HG02610 (cell line): ENCODE data around the gene MYLK4.

Source experiments
- ATAC-seq: cut with Tn5 transposase; IDR thresholded peaks from one replicate; pipeline ENCODE4 v1.9.1; 2021; ENCODE audit warnings: mild to moderate bottlenecking, moderate library complexity; ENCODE audit not compliant: unreplicated experiment

Gene MYLK4

DNA sequence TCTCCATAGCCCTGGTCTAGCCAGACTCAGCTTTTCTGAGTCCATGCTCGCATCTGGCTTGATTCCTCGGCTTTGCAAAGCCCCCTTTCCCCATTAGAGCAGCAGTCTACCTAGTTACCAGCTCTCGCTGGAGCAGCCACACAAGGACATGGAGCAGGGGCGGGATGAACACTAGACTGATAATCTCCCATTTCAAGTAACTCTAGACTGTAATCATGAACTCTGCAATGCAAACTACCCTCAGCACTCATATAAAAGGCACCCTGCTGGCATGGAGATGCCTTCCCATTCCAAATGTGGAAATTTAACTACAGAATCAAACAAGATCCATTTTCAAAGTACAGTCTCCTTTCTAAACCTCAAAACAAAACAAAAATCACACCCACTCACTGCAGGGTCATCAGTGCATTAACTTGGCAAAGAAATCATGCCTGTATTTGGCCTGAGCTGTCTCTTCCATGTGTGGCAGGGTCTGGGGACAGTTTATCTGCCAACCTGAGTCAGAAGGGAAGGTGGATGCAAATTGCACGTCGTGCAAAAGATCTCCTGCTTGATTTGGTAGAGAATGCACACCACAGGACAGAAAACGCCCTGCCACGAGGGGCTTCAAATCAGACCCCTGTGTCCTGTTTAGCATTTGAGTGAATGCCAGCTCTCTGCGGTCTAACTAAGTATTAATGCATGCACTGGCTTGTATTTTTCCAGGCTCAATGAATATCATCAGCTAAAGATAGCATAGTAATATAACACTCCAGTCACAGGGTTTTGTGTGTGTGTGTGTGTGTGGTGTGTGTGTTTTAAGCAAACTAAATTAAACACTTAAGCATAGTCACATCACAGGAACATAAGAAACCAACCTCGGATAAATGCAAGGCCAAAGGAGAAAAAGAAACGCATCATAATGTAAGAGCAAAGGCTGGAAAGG, 85.3 kb downstream of the MYLK4 start:
- no peak for ATAC-seq

DNA sequence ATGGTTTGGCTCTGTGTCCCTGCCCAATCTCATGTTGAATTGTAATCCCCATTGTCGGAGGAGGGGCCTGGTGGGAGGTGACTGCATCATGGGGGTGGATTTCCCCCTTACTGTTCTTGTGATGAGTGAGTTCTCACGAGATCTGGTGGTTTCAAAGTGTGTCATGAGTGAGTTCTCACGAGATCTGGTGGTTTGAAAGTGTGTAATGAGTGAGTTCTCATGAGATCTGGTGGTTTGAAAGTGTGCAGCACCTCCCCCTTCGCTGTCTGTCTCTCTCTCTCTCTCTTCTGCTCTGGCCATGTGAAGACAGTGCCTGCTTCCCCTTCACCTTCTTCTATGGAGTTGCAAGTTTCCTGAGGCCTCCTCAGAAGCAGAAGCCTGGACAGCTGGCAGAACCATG, 87.6 kb downstream of the MYLK4 start:
- ATAC-seq, result no peak

DNA sequence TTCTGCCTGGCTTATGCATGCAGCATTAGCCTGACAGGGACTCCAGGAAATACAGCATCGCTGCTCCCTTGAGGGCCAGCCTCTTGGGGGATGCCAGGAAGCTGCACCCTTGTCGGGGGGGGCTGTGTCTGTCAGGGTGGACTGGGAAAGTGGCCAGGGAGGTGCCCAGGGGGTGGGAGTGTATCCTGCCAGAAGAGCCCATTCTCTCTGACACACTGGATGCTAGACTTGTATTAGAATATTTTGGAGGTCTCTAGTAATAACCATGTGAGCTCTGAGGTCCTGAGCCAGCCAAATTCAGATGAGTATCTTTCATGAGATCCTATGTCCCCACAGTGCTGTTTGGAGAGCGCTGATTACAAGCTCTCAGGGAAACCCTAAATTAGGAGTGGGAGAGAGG, 89.1 kb downstream of the MYLK4 start:
- ATAC-seq, result no peak

DNA sequence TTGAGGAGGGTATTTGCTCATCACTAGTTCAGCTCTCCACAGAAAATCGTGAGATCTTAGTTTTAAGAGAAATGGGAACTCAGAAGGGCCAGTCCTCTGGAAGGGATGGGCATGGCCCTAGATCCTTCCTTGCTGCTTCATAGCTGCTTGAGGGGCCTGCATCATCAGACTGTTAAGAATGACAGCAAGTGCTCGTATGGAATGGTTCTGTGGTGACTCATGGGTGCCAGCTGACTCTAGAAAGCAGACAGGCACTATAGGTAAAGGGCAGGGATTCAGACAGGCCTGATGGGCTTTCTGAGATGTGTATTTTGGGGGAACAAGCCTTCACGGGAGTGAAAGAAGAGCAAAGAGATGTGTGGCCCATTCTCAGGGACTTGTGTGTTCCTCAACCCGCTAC, 90.8 kb downstream of the MYLK4 start:
- no peak for ATAC-seq

DNA sequence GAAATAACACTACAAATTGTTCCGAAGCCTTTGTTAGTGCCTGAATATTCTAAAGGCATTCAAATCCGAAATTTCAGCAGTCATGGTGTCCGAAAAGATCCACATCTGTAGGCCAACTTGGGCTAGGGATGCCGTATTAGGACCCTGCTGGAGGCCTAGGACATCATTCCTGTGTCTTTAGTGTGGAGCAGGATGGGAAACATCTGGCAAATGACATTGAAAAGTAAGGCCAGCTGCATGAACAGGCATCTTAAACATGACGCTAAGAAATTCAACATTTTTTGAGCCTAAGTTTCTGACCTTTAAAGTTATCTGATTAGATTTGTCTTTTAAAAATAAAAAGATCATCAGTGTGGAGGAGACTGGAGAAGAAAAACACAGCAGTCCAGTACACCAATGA, 91.3 kb downstream of the MYLK4 start:
- ATAC-seq, result no peak

DNA sequence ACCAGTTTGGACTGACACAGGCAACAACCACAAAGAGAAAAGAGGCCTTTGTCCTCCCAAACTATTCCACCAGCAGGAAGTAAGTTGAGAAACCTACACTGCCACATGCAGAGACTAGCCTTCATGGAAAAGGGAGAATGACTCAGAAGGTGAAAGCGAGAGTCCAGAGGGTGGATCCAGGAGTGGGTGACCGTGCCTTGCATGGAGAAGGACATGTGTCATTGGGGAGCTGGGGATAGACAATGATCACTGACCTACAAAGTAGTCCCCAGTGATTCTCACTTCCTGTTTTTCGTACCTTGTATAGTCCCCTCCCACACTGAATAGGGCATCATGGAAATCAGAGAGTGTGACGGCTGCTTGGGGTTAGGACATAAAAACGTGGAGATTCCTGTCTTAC, 91.9 kb downstream of the MYLK4 start:
- ATAC-seq, result peak; percentile 77

DNA sequence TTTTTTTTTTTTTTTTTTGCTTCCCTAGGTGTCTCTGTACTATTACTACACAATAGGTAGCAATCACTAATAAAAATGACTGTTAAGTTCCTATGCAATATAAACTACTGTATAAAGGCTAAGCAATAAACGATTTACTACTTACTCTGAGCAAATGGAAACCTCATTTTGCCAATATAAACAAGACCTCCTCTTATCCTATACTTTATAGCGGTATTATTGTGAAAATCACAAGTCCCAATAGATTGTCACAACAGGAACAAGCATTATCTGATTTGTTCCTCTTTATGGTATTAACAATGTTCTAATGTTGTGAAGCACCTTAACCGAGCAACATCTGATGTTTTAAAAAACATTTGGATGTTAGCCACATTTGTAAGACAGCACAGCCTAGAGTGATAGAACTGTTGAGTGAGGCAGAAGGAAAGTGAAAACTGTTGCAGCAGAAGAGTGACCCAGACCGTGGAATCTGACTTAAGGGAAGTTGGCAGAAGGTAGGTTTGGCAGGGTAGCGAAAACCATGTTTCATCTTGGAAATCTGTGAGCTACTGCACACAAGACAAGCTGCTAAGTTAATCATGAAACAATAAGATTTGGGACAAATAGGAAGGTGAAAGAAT, 94.2 kb downstream of the MYLK4 start:
- ATAC-seq, result no peak

DNA sequence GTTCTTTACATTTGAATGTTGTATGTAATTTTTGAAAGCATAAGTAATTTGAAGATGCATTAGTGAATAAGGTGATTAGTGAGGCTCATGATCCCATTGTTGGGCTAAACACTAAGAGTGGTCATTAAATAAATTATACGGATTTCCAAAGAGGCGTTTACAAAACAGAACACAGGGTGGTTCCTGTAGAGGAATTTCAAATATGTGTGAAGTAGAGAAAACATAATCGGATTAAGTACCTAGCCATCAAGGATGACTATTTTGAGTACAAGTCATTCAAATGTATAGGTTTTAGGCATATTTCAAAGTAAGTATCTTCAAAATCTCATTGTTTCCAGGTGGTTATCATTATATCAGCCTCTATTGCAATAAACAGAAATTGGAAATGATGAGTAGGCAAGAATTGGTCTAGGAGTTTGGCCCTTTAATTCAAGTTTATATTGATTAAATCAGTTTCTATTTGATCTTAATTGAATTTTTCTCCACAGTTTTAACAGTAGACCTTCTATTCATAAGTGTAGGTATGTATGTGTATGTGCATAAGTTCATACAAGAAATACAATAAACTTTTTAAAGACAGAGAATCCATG, 94.8 kb downstream of the MYLK4 start:
- no peak for ATAC-seq

DNA sequence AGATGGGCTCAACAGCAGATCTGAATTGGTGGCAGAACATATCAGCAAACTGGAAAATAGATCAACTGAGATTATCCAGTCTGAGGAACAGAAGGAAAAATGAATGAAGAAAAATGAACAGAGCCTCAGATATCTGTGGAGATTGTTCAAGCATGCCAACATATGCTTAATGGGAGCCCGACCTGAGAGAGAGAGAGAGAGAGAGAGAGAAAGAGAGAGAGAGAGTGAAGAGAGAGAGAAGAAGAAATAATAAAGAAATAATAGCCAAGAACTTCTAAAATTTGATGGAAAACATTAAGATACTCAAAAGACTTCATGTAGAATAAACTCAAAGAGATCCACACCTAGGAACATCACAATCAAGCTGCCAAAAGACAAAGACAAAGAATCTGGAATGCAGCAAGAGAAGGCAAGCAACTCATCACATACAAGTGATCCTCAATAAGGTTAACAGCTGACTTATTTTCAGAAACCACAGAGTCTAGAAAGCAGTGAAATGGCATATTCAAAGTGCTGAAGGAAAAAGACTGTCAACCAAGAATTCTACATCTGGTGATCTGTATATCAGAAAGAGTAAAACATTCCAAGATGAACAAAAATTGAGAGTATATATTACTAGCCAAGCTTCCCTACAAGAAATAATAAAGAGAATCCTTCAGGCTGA, 97.2 kb downstream of the MYLK4 start:
- no peak for ATAC-seq

DNA sequence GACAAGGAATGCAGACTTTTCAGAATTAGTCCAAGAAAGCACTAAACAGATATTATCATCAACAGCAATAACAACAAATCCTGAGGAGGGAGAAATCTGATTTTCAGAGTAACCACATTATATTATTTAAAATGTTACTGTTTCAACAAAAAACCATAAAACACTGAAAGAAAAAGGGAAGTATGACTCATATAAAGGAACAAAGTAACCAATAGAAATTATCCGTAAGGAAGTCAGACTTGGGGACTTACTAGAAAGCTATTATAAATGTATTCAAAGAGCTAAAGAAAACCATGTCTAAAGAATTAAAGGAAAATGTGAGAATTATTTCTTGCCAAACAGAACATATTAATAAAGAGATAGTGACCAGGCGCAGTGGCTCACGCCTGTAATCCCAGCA, 98.1 kb downstream of the MYLK4 start:
- ATAC-seq, result no peak

DNA sequence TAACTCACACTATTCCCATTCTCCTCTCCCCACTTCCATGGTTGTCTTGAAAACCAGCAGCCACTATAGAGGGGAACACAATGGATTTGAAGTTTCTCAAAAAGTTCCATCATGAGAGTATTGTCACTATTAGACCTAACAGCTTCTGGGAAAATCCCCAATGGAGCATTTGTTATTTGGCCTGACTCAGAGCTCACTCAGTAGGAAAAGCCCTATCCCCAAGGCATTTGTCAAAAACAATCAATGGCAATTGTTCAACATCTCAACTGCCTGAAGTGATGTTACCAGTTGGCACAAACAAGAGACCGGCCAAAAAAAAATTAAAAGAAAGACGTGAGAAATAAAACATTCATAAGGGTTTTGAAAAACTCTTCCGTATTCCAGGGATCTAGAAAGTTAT, 98.8 kb downstream of the MYLK4 start:
- no peak for ATAC-seq

DNA sequence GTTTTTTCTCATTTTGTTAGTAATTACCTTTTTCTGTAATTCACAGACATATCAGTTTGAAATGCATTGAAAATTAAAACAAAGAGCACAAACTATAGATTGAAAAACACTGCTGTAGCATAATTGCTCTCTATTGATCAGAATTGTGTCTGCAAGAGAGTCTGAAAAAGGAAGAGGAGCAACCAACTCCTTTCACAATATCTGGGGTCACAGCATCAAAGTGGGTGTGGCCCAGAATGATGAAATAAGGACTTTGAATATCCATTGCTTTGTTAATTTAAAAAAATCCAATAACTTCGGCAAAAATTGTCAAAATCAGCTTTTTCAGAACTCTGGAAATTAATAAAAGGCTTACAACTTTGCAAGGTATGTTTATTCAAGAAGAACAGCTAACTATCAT, 99.2 kb downstream of the MYLK4 start:
- no peak for ATAC-seq

DNA sequence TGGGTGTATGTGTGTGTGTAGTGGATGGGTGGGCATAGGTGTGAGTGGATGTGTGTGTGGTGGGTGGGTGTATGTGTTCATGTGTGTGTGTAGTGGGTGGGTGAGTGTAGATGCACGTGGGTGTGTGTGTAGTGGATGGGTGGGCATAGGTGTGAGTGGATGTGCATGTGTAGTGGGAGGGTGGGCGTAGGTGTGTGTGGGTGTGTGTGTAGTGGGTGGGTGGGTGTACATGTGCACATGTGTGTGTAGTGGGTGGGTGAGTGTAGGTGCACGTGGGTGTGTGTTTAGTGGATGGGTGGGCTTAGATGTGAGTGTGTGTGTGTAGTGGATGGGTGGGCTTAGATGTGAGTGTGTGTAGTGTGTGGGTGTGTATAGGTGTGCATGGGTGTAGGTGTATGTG, 104.4 kb downstream of the MYLK4 start:
- ATAC-seq, result no peak

DNA sequence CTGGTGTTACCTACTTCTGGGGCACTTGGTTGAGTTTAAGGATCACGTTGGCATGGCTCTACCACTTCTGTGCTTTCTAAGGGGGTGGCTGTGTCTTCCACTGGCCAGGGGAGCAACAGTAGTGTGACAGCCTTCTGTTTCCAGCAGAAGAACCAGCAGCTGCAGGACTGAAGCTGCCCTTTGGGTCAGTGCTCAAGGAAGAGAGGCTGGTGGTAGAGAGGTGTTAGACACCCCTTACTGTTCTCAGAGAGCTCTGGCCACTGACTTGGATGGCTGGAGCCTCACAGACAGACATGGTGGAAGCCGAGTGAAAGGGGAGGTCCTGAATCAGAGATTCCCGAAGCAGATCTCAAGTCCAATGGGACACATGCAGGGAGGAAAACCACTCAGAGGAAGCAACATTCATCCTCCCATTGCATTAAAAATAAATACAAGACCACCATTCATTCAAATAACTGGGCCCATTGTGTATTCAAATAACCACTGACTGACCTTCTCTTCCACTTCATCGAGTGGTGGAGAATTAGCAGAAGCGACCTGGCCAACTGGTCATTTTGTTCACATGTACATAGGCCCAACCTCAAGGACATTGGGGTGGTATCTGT, 106.7 kb downstream of the MYLK4 start:
- no peak for ATAC-seq

DNA sequence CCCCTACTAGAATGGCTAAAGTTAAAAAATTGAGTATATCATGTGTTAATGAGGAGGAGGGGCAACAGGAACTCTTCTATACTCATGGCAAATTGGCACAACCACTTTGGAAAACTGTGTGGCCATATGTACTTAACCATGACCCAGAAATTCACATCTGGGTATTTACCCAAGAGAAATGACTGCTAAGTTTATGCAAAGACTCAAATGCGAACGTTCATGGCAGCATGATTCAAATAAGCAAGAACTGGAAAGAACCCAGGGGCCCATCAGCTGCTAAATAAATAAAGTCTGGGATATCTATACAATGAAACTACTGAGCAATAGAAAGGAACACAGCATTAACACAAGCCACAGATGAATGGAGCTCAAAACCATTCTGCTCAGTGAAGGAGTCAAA, 107.6 kb downstream of the MYLK4 start:
- ATAC-seq, result no peak

DNA sequence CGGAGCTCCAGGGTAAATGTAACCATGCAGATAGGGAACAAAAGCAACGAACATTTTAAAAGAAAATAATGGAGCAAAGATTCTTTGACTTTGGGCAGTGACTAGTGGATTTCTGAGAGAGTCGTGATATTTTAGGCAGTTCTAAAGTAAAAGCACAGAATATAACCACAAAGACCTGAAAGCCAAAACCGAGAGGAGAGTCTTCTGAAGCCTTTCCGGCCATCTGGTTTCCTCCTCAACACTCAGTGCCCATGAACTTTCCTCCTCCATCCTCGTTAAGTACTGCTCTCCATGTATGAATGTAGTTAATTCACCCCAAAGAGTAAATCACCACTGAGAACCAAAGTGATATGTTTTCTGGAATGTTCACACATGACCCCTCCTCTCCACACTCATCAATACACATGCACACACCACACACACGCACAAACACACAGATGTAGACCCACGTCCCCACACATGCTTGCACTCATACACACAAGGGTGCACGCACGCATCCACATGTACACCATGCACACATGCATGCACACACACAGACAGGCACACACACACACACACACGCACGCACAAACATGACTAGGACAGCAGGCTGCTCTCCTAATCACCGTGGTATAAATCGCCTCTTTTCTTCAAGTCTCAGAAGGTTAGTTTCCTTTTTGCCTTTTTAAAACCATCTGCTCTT, 109.5 kb downstream of the MYLK4 start:
- no peak for ATAC-seq

DNA sequence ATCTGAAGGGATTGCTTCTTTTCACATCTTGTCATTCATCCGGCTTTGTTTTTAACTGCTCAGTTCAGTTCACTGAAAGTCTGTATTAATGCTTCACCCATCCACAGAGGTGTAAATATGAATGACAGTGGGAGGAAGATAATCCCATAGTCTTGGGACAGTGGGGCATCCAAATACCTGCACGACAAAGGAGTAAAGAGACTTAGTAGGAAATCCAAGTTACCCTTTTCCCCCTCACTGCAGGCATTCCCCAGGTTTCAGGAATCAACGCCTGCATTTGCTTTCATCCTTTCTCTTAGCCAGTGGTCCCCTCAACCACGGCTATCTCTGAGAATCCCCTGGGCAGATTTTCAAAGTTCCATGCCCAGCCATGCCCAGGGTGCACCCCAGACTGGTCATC, 110.2 kb downstream of the MYLK4 start:
- no peak for ATAC-seq

DNA sequence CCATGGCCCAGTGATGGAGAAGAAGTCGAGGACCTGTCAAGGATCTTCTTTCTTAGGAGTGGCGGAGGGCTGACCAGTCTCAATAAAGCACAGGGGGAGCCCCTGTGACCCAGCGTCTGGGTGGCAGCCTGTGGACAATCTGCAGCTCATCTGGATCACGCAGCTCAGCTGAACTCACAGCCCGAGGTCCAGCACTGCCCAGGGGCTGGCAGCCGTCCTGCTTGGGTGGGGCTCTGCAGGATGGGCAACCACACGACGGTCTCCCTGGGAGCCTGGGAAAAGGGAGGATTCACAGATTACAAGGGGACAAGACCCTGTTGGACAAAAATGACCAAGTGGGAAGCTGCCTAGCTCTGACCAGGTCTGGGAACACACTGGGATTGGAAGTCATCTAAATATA, 110.8 kb downstream of the MYLK4 start:
- ATAC-seq, result no peak

DNA sequence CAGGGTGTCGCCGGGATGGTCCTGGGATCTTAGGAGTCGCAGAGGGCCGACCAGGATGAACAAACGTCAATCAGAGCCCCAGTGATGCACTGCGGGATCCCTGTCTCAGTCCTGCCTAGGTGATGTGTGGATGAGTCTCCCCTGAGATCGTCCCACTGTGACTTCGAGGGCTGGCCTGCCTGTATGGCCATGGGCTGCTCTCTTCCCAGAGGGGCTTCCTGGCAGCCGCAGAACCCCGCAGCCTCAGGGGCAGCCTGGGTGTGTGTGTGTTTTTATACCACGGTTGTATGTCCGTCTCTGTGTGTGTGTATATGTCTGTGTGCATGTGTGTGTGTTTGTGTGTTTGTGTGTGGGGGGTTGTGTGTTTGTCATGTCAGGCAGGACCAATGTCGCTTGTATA, 111.6 kb downstream of the MYLK4 start:
- no peak for ATAC-seq

DNA sequence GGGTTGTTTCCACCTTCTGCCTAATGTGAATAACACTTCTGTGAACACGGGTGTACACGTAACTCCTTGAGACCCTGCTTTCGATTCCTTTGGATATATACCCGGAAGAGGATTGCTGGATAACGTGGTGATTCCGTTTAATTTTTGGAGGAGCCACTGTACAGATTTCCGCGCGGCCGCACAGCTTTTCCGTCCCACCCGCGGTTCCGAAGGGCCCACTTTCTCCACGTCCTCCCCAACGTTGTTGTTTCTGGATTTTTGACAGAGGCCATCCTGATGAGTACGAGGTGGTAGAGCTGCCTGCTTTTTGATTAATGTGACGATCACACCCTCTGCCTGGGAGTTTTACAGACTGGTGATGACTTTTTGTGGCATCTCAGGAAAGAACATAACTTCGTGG, 114.0 kb downstream of the MYLK4 start:
- ATAC-seq, result no peak

DNA sequence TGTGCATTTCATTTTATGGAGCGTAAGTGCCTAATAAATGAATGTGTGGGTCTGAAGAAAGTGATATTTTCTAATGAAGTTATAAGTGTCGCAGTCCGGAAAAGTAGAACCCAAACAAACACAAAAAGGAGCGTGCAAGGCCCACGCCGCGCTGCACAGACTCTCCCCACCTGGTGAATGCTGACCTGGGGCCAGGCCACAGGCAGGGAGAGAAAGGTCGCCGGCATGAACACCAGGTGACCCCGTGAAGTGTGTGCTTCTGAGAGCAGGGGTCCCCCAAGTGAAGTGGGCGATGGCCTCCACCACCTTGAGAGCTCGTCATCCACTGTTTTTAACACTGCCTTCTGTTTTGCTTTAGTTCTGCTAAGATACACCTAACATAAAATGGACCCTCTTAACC, 114.8 kb downstream of the MYLK4 start:
- ATAC-seq, result no peak
